ENCODE results near the gene CYP46A1. TPM values are rescaled to one million over a fixed set of nuclear protein-coding genes. Genes with fewer than 3 reads are reported as not detected.

The CYP46A1 gene
- total RNA-seq, 2 experiments from 2014 or later, result 0.11 to 0.22 TPM

DNA sequence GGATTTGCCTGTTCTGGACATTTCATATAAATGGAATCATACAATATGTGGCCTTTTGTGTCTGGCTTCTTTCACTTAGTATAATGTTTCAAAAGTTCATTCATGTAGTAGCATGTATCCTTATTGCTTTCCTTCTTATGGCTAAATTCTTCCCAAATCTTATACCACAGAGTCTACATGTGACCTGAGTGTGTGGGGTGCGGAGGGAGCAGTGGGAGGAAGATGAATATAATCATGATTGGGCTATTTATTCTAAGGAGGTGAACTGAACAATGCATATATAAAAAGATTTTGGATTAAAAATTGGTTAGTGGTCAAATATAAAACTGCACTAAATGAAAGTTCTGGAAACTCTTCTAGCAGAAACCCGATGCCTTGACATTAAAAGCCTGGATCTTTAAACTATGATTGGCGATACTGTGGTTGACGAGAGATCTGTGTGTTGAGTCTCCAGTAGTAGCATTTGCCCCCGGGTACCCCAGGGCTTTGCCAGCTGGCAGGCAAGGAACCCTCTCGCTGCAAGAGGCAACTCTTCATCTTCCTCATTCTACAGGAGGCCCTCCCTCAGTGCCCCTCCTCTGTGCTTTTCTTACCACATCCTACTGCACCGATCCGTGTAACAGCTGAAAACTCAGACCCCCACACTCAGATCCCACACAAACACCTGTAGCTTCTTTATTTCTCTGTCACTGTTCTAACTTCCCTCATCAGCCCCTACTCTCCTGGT lies 2.6 kb downstream of the CYP46A1 start:
- H3K4me1 Mint-ChIP-seq (ENCODE audit: low read depth), result peaks cover 12% of the 10 kb centered on the region
- Histone ChIP-seq H3K9me3 (ENCODE audit: control insufficient read depth in 1 of 2, insufficient read depth in 1 of 2, low read length in 2 of 2) (peaks cover 0 to 5% of the 10 kb centered on the region in 2 experiments), H3K27me3 (ENCODE audit: control insufficient read depth in 1 of 2, insufficient read depth in 2 of 2, low read length in 2 of 2) (peaks cover 17 to 23% of the 10 kb centered on the region in 2 experiments), H3K4me1 (ENCODE audit: insufficient read depth, low read length) (peaks cover 31% of the 10 kb centered on the region), H3K36me3 (ENCODE audit: insufficient read depth, low read length) (no peaks in the 10 kb centered on the region), H3K4me3 (ENCODE audit: low read length) (no peak overlapping the region), H3K27ac (ENCODE audit: low read depth in 1 of 2, low read length in 2 of 2) (no peak overlapping the region)
- TF ChIP-seq, protein P1, sequence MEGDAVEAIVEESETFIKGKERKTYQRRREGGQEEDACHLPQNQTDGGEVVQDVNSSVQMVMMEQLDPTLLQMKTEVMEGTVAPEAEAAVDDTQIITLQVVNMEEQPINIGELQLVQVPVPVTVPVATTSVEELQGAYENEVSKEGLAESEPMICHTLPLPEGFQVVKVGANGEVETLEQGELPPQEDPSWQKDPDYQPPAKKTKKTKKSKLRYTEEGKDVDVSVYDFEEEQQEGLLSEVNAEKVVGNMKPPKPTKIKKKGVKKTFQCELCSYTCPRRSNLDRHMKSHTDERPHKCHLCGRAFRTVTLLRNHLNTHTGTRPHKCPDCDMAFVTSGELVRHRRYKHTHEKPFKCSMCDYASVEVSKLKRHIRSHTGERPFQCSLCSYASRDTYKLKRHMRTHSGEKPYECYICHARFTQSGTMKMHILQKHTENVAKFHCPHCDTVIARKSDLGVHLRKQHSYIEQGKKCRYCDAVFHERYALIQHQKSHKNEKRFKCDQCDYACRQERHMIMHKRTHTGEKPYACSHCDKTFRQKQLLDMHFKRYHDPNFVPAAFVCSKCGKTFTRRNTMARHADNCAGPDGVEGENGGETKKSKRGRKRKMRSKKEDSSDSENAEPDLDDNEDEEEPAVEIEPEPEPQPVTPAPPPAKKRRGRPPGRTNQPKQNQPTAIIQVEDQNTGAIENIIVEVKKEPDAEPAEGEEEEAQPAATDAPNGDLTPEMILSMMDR (IDR thresholded peaks at IDR 0.05), result no peak
- no peak overlapping the region for H3K4me3 Mint-ChIP-seq
- no peaks in the 10 kb centered on the region for H3K9me3 Mint-ChIP-seq
- peaks cover 40% of the 10 kb centered on the region for H3K27me3 Mint-ChIP-seq
- no peak overlapping the region for H3K27ac Mint-ChIP-seq
- DNase-seq, result no peak
- intact Hi-C loops (cut with DNase I, micrococcal nuclease), result loop anchor here in 1 of 2 experiments (2.0 to 10.0 kb wide), 3 partner anchors 169 to 528 kb away; partner anchors contain the start of genes CCNK and SETD3
- ChIA-PET CTCF (no interaction called here), POLR2A (no interaction called here)
- ATAC-seq (ENCODE audit: poor library complexity), result no peak
- no peaks in the 10 kb centered on the region for H3K36me3 Mint-ChIP-seq (ENCODE audit: low read depth)

DNA sequence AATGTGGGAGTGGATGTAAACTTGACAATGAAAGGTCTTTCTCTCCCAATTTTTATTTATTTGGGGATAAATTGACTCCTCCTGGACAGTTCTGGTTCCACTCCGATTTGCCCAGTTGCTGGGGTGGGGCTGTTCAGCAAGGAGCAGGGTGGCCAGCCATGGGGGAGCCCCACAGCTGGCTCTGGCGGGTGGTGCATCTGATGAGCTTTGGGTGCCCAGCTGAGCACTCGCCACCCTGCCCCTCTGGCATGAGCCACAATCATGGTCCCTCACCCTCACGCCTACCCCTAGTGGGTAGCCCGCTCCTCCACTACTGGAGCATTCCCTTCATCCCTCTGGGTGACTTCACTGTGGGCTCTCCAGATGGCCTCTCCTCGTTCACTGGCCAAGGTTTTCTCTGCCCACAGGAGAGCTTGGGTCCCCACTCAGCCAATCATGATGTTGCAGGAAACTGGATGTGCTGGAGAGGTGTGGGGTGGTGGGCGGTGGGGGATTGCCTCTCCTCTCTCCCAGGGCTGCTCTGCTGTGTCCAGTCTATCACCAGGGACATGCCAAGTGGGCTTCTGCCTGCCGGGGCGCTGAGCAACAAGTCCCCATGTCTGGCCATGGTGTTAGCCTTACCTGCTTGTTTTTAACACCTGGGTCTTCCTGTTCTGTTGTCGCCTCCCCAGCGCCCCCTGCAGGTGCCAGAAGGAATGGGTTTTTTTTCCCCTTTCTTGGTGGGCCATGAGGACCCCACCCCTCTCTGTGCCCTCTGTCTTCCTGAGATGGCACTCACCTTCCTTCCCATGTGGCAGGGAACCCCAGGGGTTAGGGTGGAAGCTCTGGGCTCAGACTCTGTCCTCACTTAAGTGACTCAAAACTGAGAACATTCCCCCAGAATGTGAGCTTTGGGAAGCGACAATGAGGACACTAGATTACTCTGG lies 3.4 kb downstream of the CYP46A1 start:
- CTCF ChIA-PET, result interaction anchor here (0.9 to 1.3 kb wide), 3 partner anchors 10 to 84 kb away, joined by 3 to 4 read pairs (median 3); partner anchors contain the start of gene CCDC85C
- Mint-ChIP-seq H3K27ac (no peak overlapping the region), H3K36me3 (ENCODE audit: low read depth) (no peaks in the 10 kb centered on the region), H3K4me3 (peak overlapping the region; percentile 63), H3K4me1 (ENCODE audit: low read depth) (peaks cover 12% of the 10 kb centered on the region), H3K27me3 (peaks cover 45% of the 10 kb centered on the region), H3K9me3 (no peaks in the 10 kb centered on the region)
- POLR2A ChIA-PET, result no interaction called here
- Histone ChIP-seq H3K27me3 (ENCODE audit: control insufficient read depth in 1 of 2, insufficient read depth in 2 of 2, low read length in 2 of 2) (peaks cover 17 to 23% of the 10 kb centered on the region in 2 experiments), H3K9me3 (ENCODE audit: control insufficient read depth in 1 of 2, insufficient read depth in 1 of 2, low read length in 2 of 2) (peaks cover 0 to 5% of the 10 kb centered on the region in 2 experiments), H3K4me1 (ENCODE audit: insufficient read depth, low read length) (peaks cover 28% of the 10 kb centered on the region), H3K27ac (ENCODE audit: low read depth in 1 of 2, low read length in 2 of 2) (no peak overlapping the region), H3K36me3 (ENCODE audit: insufficient read depth, low read length) (no peaks in the 10 kb centered on the region), H3K4me3 (ENCODE audit: low read length) (no peak overlapping the region)
- TF ChIP-seq, protein P1 (IDR thresholded peaks at IDR 0.05), result peak; percentile 77
- DNase-seq, result peak in 11 of 14 experiments; percentile 28 to 74 (median 37)
- ATAC-seq (ENCODE audit: poor library complexity), result no peak
- intact Hi-C loops (cut with DNase I, micrococcal nuclease), result loop anchor here in 1 of 2 experiments (2.0 to 10.0 kb wide), 3 partner anchors 170 to 527 kb away; partner anchors contain the start of genes CCNK and SETD3

DNA sequence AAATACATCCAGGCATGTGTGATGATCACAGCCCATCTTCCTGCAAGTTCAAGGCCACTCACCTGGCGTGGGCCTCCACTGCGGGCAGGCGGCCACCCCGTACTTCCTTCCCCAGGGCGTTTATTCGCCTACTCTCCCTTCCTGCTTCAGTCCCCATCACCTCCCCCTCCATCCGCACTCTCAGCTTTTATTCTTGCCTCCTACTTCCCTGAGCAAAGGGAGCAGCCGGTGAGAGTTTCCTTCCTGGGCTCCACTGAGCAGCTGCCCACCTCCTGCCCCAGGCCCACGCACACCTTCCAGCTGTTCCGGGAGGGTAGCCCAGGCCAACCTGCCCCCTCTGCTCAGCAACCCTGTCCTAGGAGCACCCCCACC lies 4.1 kb downstream of the CYP46A1 start:
- H3K27me3 ChIP-seq (ENCODE audit: control insufficient read depth in 1 of 2, insufficient read depth in 2 of 2, low read length in 2 of 2), result peaks cover 17 to 23% of the 10 kb centered on the region in 2 experiments
- H3K27ac Mint-ChIP-seq, result no peak overlapping the region
- ATAC-seq (ENCODE audit: poor library complexity) (no peak), DNase-seq (peak in 1 of 14 experiments; percentile 5)
- H3K9me3 Mint-ChIP-seq, result no peaks in the 10 kb centered on the region
- intact Hi-C loops (cut with DNase I, micrococcal nuclease), result loop anchor here in 1 of 2 experiments (5.0 to 10.0 kb wide), 2 partner anchors 171 to 527 kb away; no protein-coding TSS in a partner anchor
- H3K4me1 ChIP-seq (ENCODE audit: insufficient read depth, low read length), result peaks cover 22% of the 10 kb centered on the region
- ChIA-PET CTCF (interaction anchor here (0.9 to 1.3 kb wide), 3 partner anchors 10 to 84 kb away, joined by 3 to 4 read pairs (median 3); partner anchors contain the start of gene CCDC85C), POLR2A (no interaction called here)
- H3K4me3 ChIP-seq (ENCODE audit: low read length), result no peak overlapping the region
- no peak overlapping the region for H3K4me3 Mint-ChIP-seq
- H3K27ac ChIP-seq (ENCODE audit: low read depth in 1 of 2, low read length in 2 of 2), result no peak overlapping the region
- TF ChIP-seq, protein P1 (IDR thresholded peaks at IDR 0.05), result no peak
- H3K27me3 Mint-ChIP-seq, result peaks cover 45% of the 10 kb centered on the region
- no peaks in the 10 kb centered on the region for H3K36me3 ChIP-seq (ENCODE audit: insufficient read depth, low read length)
- peaks cover 0 to 5% of the 10 kb centered on the region in 2 experiments for H3K9me3 ChIP-seq (ENCODE audit: control insufficient read depth in 1 of 2, insufficient read depth in 1 of 2, low read length in 2 of 2)
- H3K4me1 Mint-ChIP-seq (ENCODE audit: low read depth), result peaks cover 12% of the 10 kb centered on the region
- H3K36me3 Mint-ChIP-seq (ENCODE audit: low read depth), result no peaks in the 10 kb centered on the region

Measured in CD4-positive, alpha-beta T cell (primary cell).